Fibroblast of peridontal ligament (primary cell): ENCODE measurements around the gene TNS3.
"Not testable (repeated sequence)": the region's sequence is repeated elsewhere in the genome, so short reads cannot be mapped to it uniquely, and the experiment has no call there.

ENCODE experiments used
- DNase-seq: peaks from one replicate; pipeline ENCODE4 v3.0.0-alpha.2; 2010; ENCODE audit errors: extremely low read depth

Gene TNS3

GRCh38 chr7:47284691-47285635 is 296.9 kb downstream of the TNS3 start:
- DNase-seq, result no peak

- DNase-seq, result no peak
These were observed 298.3 kb downstream of the TNS3 start for GRCh38 chr7:47283497-47284131.

GRCh38 chr7:47282790-47283496 is 299.0 kb downstream of the TNS3 start:
- no peak for DNase-seq

- no peak for DNase-seq
These were observed 299.8 kb downstream of the TNS3 start for GRCh38 chr7:47281966-47282643.

- DNase-seq, result no peak
These were observed 300.8 kb downstream of the TNS3 start for GRCh38 chr7:47281161-47281560.

- DNase-seq, result no peak
These were observed 301.8 kb downstream of the TNS3 start for GRCh38 chr7:47280114-47280513.

- DNase-seq, result no peak
These were observed 303.9 kb downstream of the TNS3 start for GRCh38 chr7:47278043-47278442.

- DNase-seq, result no peak
These were observed 304.6 kb downstream of the TNS3 start for GRCh38 chr7:47277321-47277781.

- DNase-seq, result no peak
These were observed 307.7 kb downstream of the TNS3 start for GRCh38 chr7:47273974-47274766.

- no peak for DNase-seq
These were observed 308.8 kb downstream of the TNS3 start for GRCh38 chr7:47273088-47273487.

GRCh38 chr7:47271749-47272148 is 310.2 kb downstream of the TNS3 start:
- no peak for DNase-seq

GRCh38 chr7:47268851-47269836 is 312.8 kb downstream of the TNS3 start:
- no peak for DNase-seq

GRCh38 chr7:47267346-47267745 is 314.6 kb downstream of the TNS3 start:
- DNase-seq, result no peak

- no peak for DNase-seq
These were observed 315.1 kb downstream of the TNS3 start for GRCh38 chr7:47266799-47267198.

GRCh38 chr7:47266131-47266706 is 315.7 kb downstream of the TNS3 start:
- peak; percentile 80 for DNase-seq

- DNase-seq, result no peak
These were observed 316.3 kb downstream of the TNS3 start for GRCh38 chr7:47265621-47266020.

- DNase-seq, result no peak
These were observed 317.8 kb downstream of the TNS3 start for GRCh38 chr7:47264021-47264651.

- no peak for DNase-seq
These were observed 319.0 kb downstream of the TNS3 start for GRCh38 chr7:47262881-47263280.

GRCh38 chr7:47262160-47262559 is 319.8 kb downstream of the TNS3 start:
- DNase-seq, result not testable (repeated sequence)
